Keratinocyte (primary cell): ENCODE measurements around the gene GPS1.

Source experiments
- EZH2 ChIP-seq: IDR thresholded peaks from one replicate; pipeline ENCODE4 v1.6.1; 2012; ENCODE audit warnings: inconsistent platforms, mild to moderate bottlenecking, low read length, moderate library complexity
- TF ChIP-seq, protein P1 (sequence below), 3 experiments: IDR thresholded peaks in 1 of 3; conservative IDR thresholded peaks in 1 of 3; optimal IDR thresholded peaks in 1 of 3; 2 replicates in 2 of 3; 3 replicates in 1 of 3; pipeline versions ENCODE3 to v1.5.1; 2011; ENCODE audit warnings: low read length in 3 of 3, mild to moderate bottlenecking in 3 of 3, moderate library complexity in 2 of 3, control low read depth in 1 of 3, inconsistent platforms in 1 of 3; ENCODE audit not compliant: insufficient read depth in 2 of 3; ENCODE audit errors: extremely low read depth in 1 of 3

DNA sequence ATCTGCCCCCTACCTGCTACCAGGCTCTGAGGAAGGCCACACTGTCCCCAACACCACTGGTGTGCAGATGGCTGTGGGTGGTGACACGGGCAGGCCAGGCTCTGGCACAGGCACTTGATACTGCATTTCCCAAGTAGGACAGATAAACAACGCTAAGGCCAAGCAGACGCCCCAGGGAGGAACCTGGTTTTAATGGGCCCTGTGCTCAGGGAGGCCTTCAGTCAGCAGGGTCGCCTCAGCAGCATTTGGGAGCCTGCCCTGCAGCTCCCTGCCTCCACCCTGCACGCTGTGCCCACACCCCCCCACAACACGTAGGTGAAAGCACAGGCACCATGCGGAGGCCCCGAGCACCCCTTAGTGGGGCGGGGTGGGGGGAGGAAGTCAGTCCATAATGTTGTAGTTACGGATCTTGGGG, 49.6 kb downstream of the GPS1 start:
- no peak for TF ChIP-seq EZH2
- TF ChIP-seq, protein P1, sequence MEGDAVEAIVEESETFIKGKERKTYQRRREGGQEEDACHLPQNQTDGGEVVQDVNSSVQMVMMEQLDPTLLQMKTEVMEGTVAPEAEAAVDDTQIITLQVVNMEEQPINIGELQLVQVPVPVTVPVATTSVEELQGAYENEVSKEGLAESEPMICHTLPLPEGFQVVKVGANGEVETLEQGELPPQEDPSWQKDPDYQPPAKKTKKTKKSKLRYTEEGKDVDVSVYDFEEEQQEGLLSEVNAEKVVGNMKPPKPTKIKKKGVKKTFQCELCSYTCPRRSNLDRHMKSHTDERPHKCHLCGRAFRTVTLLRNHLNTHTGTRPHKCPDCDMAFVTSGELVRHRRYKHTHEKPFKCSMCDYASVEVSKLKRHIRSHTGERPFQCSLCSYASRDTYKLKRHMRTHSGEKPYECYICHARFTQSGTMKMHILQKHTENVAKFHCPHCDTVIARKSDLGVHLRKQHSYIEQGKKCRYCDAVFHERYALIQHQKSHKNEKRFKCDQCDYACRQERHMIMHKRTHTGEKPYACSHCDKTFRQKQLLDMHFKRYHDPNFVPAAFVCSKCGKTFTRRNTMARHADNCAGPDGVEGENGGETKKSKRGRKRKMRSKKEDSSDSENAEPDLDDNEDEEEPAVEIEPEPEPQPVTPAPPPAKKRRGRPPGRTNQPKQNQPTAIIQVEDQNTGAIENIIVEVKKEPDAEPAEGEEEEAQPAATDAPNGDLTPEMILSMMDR (optimal IDR thresholded peaks at IDR 0.05 in 1 of 3, IDR thresholded peaks at IDR 0.05 in 1 of 3, conservative IDR thresholded peaks at IDR 0.05 in 1 of 3; ENCODE audit: extremely low read depth in 1 of 3, insufficient read depth in 2 of 3, low read length in 3 of 3) = no peak
